Non-pigmented ciliary epithelial cell (primary cell): ENCODE results near the gene POP7.
"Not testable (repeated sequence)": the region's sequence is repeated elsewhere in the genome, so short reads cannot be mapped to it uniquely, and the experiment has no call there.

Source experiments
- DNase-seq: peaks from one replicate; pipeline ENCODE4 v3.0.0-alpha.2; 2010; ENCODE audit warnings: low read depth

The POP7 gene

GRCh38 chr7:100691676-100692577, 14.0 kb upstream of the POP7 start:
- no peak for DNase-seq

GRCh38 chr7:100692578-100692961, 13.4 kb upstream of the POP7 start:
- DNase-seq, result no peak

GRCh38 chr7:100693312-100694097, 12.4 kb upstream of the POP7 start:
- no peak for DNase-seq

- DNase-seq, result no peak
Observed at GRCh38 chr7:100694098-100694745, 11.7 kb upstream of the POP7 start, which contains the start of gene GIGYF1. Gene GIGYF1 (minus strand): TSS chr7:100694250. CDS start chr7:100688238, 6,012 bp downstream.

- DNase-seq, result no peak
Observed at GRCh38 chr7:100696123-100696521, 9.8 kb upstream of the POP7 start.

GRCh38 chr7:100699018-100699417, 6.9 kb upstream of the POP7 start:
- DNase-seq, result no peak

GRCh38 chr7:100701089-100701488, 4.8 kb upstream of the POP7 start:
- not testable (repeated sequence) for DNase-seq

GRCh38 chr7:100705320-100705752, 585 bp upstream of the POP7 start:
- DNase-seq, result no peak

GRCh38 chr7:100706672-100707311, 871 bp downstream of the POP7 start:
- DNase-seq, result no peak

- no peak for DNase-seq
Observed at GRCh38 chr7:100708395-100708794, 2.5 kb downstream of the POP7 start.

- DNase-seq, result no peak
Observed at GRCh38 chr7:100710452-100710851, 4.5 kb downstream of the POP7 start.

GRCh38 chr7:100711369-100711768, 5.4 kb downstream of the POP7 start:
- no peak for DNase-seq

GRCh38 chr7:100714725-100715124, 8.8 kb downstream of the POP7 start:
- no peak for DNase-seq

- DNase-seq, result not testable (repeated sequence)
Observed at GRCh38 chr7:100717073-100717472, 11.2 kb downstream of the POP7 start.

GRCh38 chr7:100719523-100720278, 13.8 kb downstream of the POP7 start:
- DNase-seq, result no peak

GRCh38 chr7:100720279-100720670, 14.4 kb downstream of the POP7 start, which contains the start of gene EPO:
Gene EPO (plus strand): TSS chr7:100720468. CDS start chr7:100720981, 513 bp downstream.
- no peak for DNase-seq

- DNase-seq, result no peak
Observed at GRCh38 chr7:100720671-100721504, 15.0 kb downstream of the POP7 start.

GRCh38 chr7:100721505-100721812, 15.5 kb downstream of the POP7 start:
- no peak for DNase-seq

GRCh38 chr7:100722480-100723212, 16.7 kb downstream of the POP7 start:
- DNase-seq, result no peak
